Neural progenitor cell (in vitro differentiated cells): ENCODE data around the gene FBXL22.

ENCODE experiments used
- CTCF ChIP-seq: fragments of 200-600 bp; sonication (generic); IDR thresholded peaks from 2 replicates; pipeline ENCODE4 v1.5.1; 2017; ENCODE audit warnings: antibody characterized with exemption, mild to moderate bottlenecking
- EZH2phosphoT487 ChIP-seq: fragments of 200-600 bp; sonication (generic); IDR thresholded peaks from 2 replicates; pipeline ENCODE4 v1.6.1; 2017; ENCODE audit warnings: antibody characterized with exemption

- no peak for TF ChIP-seq CTCF
- TF ChIP-seq EZH2phosphoT487 = no peak
These were observed 14.3 kb upstream of the FBXL22 start for GRCh38 chr15:63582718-63583426.
